Left hindlimb (tissue), 1 donor: ENCODE data around the gene WFDC1.

Experiments
- DNase-seq: peaks from one replicate; pipeline ENCODE4 v3.0.0-alpha.2; 2018

The WFDC1 gene

DNA sequence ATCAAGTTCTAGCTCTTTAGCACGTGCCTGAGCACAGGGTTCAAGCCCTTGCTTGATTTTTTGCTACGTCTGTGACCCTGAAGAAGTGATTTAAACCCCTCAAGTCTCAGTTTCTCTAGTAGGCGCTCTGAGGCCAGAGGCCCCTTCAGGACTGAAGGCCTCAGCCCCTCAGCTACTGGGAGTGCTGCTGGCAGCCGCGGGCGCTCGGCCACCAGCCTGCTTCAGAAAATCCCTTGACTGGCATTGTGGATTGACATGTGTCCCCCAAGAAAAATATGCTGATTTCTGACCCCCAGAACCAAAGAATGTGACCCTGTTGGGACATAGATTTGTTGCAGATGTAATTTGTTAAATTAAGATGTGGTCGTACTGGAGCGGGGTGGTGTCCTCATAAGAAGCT, 20.2 kb upstream of the WFDC1 start:
- no peak for DNase-seq

- DNase-seq = no peak
Observed at GRCh38 chr16:84275585-84276151, 19.0 kb upstream of the WFDC1 start.

DNA sequence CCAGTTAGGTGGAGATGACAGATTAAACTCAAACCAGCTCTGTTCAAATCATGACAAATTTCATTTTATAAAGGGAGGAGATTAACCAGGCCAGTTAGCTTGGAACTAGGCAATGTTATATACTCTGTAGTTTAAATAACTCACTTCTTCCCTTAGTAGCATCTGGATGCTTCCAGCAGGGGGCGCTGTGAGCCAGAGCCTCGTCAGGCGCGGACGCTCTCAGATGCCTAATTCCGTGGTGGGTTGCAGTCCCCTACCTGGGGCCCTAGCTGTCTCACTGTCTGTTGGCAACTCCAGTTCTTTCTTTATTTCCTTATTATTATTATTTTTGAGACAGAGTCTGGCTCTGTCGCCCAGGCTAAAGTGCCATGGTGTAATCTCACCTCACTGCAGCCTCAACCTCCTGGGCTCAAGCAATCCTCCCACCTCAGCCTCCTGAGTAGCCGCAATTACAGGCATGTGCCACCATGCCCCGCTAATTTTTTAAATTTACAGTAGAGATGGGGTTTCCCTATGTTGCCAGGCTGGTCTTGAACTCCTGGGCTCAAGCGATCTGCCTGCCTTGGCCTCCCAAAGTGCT, 17.3 kb upstream of the WFDC1 start:
- no peak for DNase-seq

DNA sequence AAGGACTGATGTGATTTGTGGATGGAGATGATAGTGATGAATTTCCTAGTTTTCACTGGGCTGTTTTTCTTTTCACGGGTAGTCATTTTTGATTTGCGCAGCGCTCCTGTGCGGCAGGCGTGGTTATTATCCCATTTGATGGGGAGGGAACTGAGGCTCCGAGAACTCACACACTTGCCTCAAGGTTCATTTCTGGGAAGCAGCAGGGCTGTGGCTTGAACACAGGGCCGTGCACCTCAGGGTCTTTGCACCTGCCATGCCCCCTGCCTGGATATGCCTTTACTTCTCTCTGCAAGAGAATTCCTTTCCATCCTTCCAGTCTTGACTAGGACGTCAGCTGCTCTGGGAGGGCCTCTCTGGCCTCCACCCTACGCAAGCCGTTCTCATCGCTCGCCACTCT, 16.3 kb upstream of the WFDC1 start:
- no peak for DNase-seq

- no peak for DNase-seq
Observed at GRCh38 chr16:84278968-84279367, 15.7 kb upstream of the WFDC1 start.

DNA sequence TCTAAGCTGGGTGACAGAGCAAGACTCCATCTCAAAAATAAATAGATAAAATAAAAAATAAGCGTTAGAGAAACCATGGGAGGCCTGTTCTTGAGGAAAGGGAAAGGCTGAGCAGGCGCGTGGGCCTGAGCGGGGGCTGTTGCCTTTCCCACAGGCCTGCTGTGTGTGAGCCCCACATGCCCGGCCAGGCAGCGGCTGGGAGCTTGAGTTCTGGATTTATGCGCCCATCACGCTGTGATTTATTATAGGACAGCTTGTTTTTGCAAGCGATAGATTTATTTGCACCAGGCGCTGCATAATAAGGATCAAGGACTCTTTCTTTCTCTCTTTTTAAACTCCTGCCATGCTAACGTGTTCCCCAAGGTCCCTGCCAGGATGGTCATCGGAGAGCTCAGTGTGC, 14.8 kb upstream of the WFDC1 start:
- DNase-seq = no peak

GRCh38 chr16:84281074-84281473, 13.6 kb upstream of the WFDC1 start:
- no peak for DNase-seq

- DNase-seq = no peak
Observed at GRCh38 chr16:84282533-84282932, 12.1 kb upstream of the WFDC1 start.

DNA sequence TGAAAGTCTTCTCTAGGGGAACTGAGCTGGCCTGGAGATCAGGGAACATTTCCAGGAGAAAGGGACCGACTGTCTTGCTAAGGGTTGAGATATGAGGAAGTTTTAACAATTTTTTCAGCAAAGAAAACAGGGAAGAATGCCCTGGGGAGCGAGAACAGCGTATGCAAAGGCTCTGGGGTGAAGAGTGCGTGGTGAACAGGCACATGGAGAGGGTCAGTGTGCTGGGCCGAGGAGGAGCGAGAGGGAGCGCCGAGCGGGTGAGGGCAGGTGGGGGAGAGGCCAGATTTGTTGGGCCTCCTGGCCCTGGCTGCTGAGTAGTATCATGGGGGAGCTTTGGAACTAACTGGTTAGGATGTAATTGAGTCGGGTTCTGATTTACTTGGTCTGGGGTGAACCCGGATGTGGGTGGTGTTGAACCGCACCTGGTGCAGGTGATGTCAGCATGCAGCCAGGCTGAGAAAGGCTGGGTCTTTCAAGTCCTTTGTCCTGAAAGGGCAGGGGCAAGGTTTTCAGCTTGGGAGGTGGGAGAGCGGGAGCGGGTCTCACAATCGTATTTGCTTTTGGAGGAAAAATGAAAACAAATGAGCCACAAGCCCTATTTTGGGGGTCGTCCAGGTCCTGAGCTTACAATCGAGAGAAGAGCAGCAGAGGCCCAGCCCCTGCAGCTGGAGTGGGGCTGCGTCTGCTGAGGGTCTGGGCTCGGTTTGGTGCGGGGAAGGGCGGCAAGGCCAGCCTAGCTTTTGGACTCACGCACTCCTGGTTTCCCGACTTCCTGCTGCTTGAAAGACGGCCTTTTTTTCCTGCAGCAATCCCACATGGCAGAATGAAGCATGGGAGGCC, 11.1 kb upstream of the WFDC1 start:
- no peak for DNase-seq

DNA sequence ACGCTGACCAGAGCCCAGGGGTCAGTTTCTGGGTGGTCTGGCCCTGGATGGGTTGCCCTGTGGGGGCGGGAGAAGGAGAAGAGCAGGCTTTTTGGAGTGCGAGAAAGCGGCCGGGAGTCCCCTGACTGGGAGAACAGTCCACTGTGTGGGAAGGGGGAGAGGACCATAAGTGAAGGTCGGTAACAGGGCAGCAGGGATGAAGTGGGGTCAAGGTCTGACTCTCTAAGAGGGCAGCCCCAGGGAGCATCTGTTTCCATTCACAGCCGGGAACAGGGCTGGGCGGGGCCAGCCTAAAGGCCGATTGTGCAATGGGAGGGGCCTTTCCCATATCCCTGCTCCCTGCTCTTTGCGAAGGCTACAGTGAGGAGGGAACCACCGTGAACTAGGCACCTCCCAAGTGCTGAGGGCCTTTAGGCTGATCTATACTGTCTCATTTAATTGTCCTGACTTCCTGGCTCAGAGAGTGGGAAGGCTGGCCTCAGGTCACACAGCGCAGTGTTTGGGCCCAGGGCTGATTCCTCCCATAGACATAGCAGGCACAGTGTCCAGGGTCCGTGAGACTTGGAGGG, 10.4 kb upstream of the WFDC1 start:
- peak; percentile 53 for DNase-seq

- DNase-seq = peak; percentile 61
Observed at GRCh38 chr16:84286578-84287240, 8.0 kb upstream of the WFDC1 start.

- no peak for DNase-seq
Observed at GRCh38 chr16:84288902-84289301, 5.8 kb upstream of the WFDC1 start.

- DNase-seq = no peak
Observed at GRCh38 chr16:84291226-84291625, 3.5 kb upstream of the WFDC1 start.

DNA sequence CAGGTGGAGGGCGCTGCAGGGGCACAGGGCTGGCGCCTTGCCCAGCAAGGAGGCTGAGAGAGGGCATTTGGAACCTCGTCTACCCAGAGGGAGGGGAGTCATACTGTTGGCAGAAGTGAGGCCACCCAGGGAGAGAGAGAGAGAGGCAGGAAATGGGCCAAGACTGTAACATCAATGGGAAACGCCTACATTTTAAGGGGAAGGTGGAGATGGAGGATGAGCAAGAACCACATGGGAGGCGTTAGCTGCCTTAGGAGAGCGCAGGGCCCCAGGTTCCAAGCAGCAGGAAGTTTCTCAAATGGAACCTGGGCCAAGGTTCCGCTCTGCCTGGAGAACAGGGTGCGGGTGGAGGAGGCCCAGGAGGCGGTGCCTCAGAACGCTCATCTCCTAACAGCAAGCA, 2.7 kb upstream of the WFDC1 start:
- peak; percentile 48 for DNase-seq

- no peak for DNase-seq
Observed at GRCh38 chr16:84293406-84293805, 1.3 kb upstream of the WFDC1 start.

GRCh38 chr16:84294117-84294516, 561 bp upstream of the WFDC1 start:
- DNase-seq = no peak

- DNase-seq = peak; percentile 18
Observed at GRCh38 chr16:84295203-84295860, 654 bp downstream of the WFDC1 start.

DNA sequence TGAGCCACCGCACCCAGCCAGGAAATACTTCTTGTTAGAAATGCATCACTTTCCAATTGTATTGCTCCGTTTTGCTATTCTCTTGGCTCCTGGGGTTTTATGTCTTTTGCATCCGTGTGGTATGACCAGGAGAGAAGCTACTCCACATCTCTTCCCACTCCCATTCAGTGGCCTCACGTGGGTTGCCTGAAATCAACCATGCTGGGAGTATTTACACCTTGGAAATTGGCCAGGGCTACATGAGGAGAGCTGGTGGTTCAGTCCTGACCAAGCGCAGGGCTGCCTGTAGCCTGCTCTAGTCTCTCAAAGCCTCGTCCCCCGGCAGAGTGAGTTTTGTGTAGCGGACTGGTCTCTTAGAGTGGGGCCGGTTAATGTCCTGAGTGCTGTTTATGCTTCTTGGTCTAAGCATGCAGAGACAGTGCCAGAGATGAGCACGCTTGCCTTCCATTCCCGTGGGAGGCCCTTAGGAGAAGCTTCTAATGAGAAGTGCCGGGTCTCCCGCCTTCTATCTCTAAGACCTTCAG, 3.8 kb downstream of the WFDC1 start:
- no peak for DNase-seq

GRCh38 chr16:84299734-84300440, 5.2 kb downstream of the WFDC1 start:
- DNase-seq = no peak

DNA sequence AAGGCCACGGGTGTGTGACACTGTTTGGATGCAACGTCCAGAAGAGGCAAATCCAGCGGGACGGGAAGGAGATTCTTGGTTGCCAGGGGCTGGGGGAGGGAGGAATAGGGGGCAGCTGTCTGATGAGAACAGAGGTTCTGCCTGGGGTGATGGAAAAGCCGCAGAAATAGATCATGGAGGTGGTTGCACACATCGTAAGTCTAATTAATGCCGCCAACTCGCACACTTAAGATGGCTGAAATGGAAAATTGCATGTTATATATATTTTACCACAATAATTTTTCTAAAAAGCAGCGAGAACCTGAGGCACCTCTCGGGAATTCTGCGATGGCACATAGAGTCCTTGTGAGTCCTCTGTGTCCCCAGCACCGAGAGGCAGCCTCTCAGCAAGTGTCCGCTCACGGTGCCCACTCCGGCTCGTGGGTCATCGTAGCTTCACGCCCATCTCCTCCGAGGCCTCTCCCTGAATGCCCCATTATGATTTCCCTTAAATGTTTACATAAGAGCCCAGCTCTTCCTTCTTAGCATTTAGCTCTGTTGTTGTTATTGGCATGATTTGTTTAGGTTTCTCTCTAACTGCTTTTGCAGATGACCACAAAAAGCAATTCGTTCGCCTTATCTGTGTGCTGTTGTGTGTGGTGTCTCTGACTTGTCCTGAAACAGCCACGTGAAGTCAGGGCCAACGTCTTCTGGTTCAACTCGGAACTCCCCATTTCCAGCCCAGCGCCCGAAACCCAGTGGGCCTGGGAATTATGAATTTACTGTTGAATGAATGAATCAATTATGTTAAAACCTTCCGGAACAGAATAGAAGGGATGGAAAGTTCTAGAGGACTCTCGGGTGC, 7.7 kb downstream of the WFDC1 start:
- DNase-seq = no peak

DNA sequence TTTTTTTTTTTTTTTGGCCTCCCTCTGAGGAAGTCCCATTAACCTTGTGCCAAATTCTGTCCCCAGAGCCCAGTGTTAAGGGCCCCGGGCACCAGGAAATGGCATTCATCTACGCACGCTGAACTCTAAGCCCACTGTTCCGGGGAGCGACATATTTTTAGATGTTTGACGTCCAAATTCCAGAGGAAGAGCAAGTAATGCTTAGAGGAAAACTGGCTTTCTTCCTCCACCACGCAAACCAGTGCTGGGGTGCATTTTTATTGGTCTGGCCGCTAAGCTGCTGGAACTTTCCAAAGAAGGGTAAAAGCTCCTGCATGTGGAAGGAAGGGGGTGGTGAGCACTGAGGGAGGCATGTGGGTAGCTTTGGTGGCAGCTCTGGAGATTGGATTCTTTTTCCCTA, 8.3 kb downstream of the WFDC1 start:
- DNase-seq = no peak
